Stomach (tissue), 9 donors: ENCODE data around the gene CDC42BPG. TPM values are rescaled to one million over a fixed set of nuclear protein-coding genes. Genes with fewer than 3 reads are reported as not detected.

ENCODE experiments used
- DNase-seq, 2 donors: peaks; one replicate each; pipeline versions ENCODE4 v3.0.0 to v3.0.0-alpha.2; 2013 to 2019
- H3K27ac ChIP-seq, 5 donors: fragments of 200-600 bp in 4 of 5; sonication (generic) in 4 of 5; one replicate each; pipeline ENCODE4 v1.5.1; 2013 to 2019; ENCODE audit warnings: mild to moderate bottlenecking in 1 of 5, moderate library complexity in 1 of 5
- H3K27me3 ChIP-seq, 3 donors: fragments of 200-600 bp; sonication (generic); one replicate each; pipeline ENCODE4 v1.5.1; 2017 to 2019; ENCODE audit warnings: mixed run types in 1 of 3
- H3K36me3 ChIP-seq, 4 donors: fragments of 200-600 bp; sonication (generic); 1 replicate in 3 of 4; 2 replicates in 1 of 4; pipeline ENCODE4 v1.5.1; 2016 to 2019
- H3K4me1 ChIP-seq, 4 donors: fragments of 200-600 bp; sonication (generic); one replicate each; pipeline ENCODE4 v1.5.1; 2016 to 2019
- H3K4me3 ChIP-seq, 4 donors: fragments of 200-600 bp; sonication (generic) in 3 of 4; one replicate each; pipeline ENCODE4 v1.5.1; 2016 to 2019; ENCODE audit warnings: mild to moderate bottlenecking in 1 of 4
- H3K9me3 ChIP-seq, 4 donors: fragments of 200-600 bp; sonication (generic); one replicate each; pipeline ENCODE4 v1.5.1; 2016 to 2019
- CTCF ChIP-seq, 7 experiments: fragments of 450-650 bp in 4 of 7; fragments of 200-600 bp in 3 of 7; sonication (generic) in 3 of 7; IDR thresholded peaks; one replicate each; pipeline ENCODE4 v1.5.1; 2016 to 2019; ENCODE audit warnings: antibody characterized with exemption in 7 of 7, control low read depth in 2 of 7, mild to moderate bottlenecking in 1 of 7
- EP300 ChIP-seq: sonication (generic); formaldehyde crosslinking; IDR thresholded peaks from one replicate; pipeline ENCODE4 v1.6.1; 2017; ENCODE audit warnings: antibody characterized with exemption
- POLR2A ChIP-seq, 4 donors: fragments of 450-650 bp; IDR thresholded peaks; one replicate each; pipeline ENCODE4 v1.6.1; 2016; ENCODE audit warnings: antibody characterized with exemption in 4 of 4, control low read depth in 2 of 4, mild to moderate bottlenecking in 1 of 4, moderate library complexity in 1 of 4
- POLR2AphosphoS5 ChIP-seq, 3 donors: sonication (generic); formaldehyde crosslinking; IDR thresholded peaks; one replicate each; pipeline ENCODE4 v1.6.1; 2016; ENCODE audit warnings: antibody characterized with exemption in 3 of 3
- WGBS, 5 donors: extraction: QIAGEN DNeasy Blood & Tissue Kit in 3 of 5; methylation state at CpG; one replicate each; pipeline versions ENCODE4 v1.1.5 to v1.1.7; 2013 to 2018; 5-methylcytosine and 5-hydroxymethylcytosine counted together
- intact Hi-C: fragments of 100-400 bp; cut with DNase I; formaldehyde crosslinking; loops from one replicate; pipeline ENCODE4 v1.15.1; 2023; ENCODE audit warnings: low total_unique reads
- polyA plus RNA-seq, 3 donors: library from polyadenylated mRNA; stranded (reverse); fragments of 200-250 nt; gene quantifications; one replicate each; pipeline ENCODE4 v1.2.3, GENCODE V29; 2013
- total RNA-seq, 5 donors: library from RNA; depleted of rRNA; stranded (reverse); fragments of >200 nt; gene quantifications; one replicate each; pipeline versions ENCODE4 v1.1.0 to v1.2.3, GENCODE V29; 2014 to 2016
- donor health status: healthy with polysubstance abuse.
- donor health status: Bipolar disorder and iron deficiency.
- donor health status: healthy.

The CDC42BPG gene
- total and polyA plus RNA-seq, 8 donors, result 8.9 to 66.5 (median 26.2) TPM

- H3K4me3 ChIP-seq, result peak within 1 kb of the TSS; percentile 93 to 99 (median 96)
- peak; percentile 99 to 100 for DNase-seq
- H3K4me1 ChIP-seq, result peaks cover 27 to 46% (median 40%) of the 10 kb centered on the region in 4 donors
- H3K27me3 ChIP-seq, result no peaks in the 10 kb centered on the region
- peak; percentile 84 to 99 (median 98) for TF ChIP-seq POLR2AphosphoS5 (IDR thresholded peaks at IDR 0.05)
- peak in 2 of 4 donors; percentile 89 to 92 for TF ChIP-seq POLR2A (IDR thresholded peaks at IDR 0.05)
- no peak for TF ChIP-seq EP300
- TF ChIP-seq CTCF (IDR thresholded peaks at IDR 0.05), result peak in 3 of 7 experiments; percentile 7 to 48 (median 8)
- no peaks in the 10 kb centered on the region for H3K9me3 ChIP-seq
- intact Hi-C loops, result no loop called here
- 0 to 2% (median 0%) methylated on average over 56 to 80 of the region's 80 CpGs for WGBS, 5 donors
- peaks cover 31 to 38% (median 32%) of the 10 kb centered on the region in 4 donors for H3K36me3 ChIP-seq
- H3K27ac ChIP-seq, result peak within 1 kb of the TSS; percentile 99 to 100 (median 100)
These were observed 65.8 kb downstream of the CDC42BPG start, which contains the start of gene SF1 for GRCh38 chr11:64778473-64779298. Gene SF1, minus strand, starts transcription at chr11:64778542. Its CDS starts 150 bp downstream, at chr11:64778392.

GRCh38 chr11:64778223-64778472 lies 66.3 kb downstream of the CDC42BPG start:
- H3K4me1 ChIP-seq, result peaks cover 30 to 51% (median 43%) of the 10 kb centered on the region in 4 donors
- WGBS, 5 donors, result 0 to 2% (median 0%) methylated on average over 1 to 28 of the region's 28 CpGs; no CpG with 5 or more reads in 1 of the 5 donors
- intact Hi-C loops, result no loop called here

GRCh38 chr11:64777449-64778222 lies 66.8 kb downstream of the CDC42BPG start:
- Histone ChIP-seq H3K4me1 (peaks cover 35 to 56% (median 47%) of the 10 kb centered on the region in 4 donors), H3K27ac (peak overlapping the region; percentile 99 to 100 (median 100)), H3K9me3 (no peaks in the 10 kb centered on the region), H3K4me3 (peak overlapping the region; percentile 93 to 99 (median 96)), H3K36me3 (peaks cover 41 to 48% (median 43%) of the 10 kb centered on the region in 4 donors), H3K27me3 (no peaks in the 10 kb centered on the region)
- peak; percentile 85 to 96 for DNase-seq
- peak in 1 of 3 donors; percentile 34 for TF ChIP-seq POLR2AphosphoS5 (IDR thresholded peaks at IDR 0.05)
- TF ChIP-seq CTCF (IDR thresholded peaks at IDR 0.05), result no peak
- WGBS, 5 donors, result 0 to 1% (median 1%) methylated on average over 31 to 98 of the region's 98 CpGs
- intact Hi-C loops, result no loop called here

More at GRCh38 chr11:64778223-64778472, 66.3 kb downstream of the CDC42BPG start:
- Histone ChIP-seq H3K27ac (peak overlapping the region; percentile 99 to 100 (median 100)), H3K9me3 (no peaks in the 10 kb centered on the region), H3K4me3 (peak overlapping the region; percentile 93 to 99 (median 96)), H3K36me3 (peaks cover 36 to 43% (median 38%) of the 10 kb centered on the region in 4 donors), H3K27me3 (no peaks in the 10 kb centered on the region)
- DNase-seq, result no peak
- TF ChIP-seq POLR2AphosphoS5 (IDR thresholded peaks at IDR 0.05), result no peak
- no peak for TF ChIP-seq CTCF (IDR thresholded peaks at IDR 0.05)
- no peak for TF ChIP-seq EP300
- no peak for TF ChIP-seq POLR2A (IDR thresholded peaks at IDR 0.05)

- no peak for DNase-seq
- peak overlapping the region in 4 of 5 donors; percentile 80 to 100 (median 100) for H3K27ac ChIP-seq
- H3K4me3 ChIP-seq, result peak overlapping the region; percentile 93 to 99 (median 96)
- H3K36me3 ChIP-seq, result peaks cover 49 to 56% (median 50%) of the 10 kb centered on the region in 4 donors
- peaks cover 43 to 62% (median 54%) of the 10 kb centered on the region in 4 donors for H3K4me1 ChIP-seq
- TF ChIP-seq EP300 (no peak), POLR2A (IDR thresholded peaks at IDR 0.05) (no peak), POLR2AphosphoS5 (IDR thresholded peaks at IDR 0.05) (no peak), CTCF (IDR thresholded peaks at IDR 0.05) (no peak)
- intact Hi-C loops, result no loop called here
- H3K27me3 ChIP-seq, result no peaks in the 10 kb centered on the region
- WGBS, 5 donors, result 2 to 12% (median 7%) methylated on average over 3 of the region's 3 CpGs
- H3K9me3 ChIP-seq, result no peaks in the 10 kb centered on the region
These were observed 67.6 kb downstream of the CDC42BPG start for GRCh38 chr11:64776875-64777274.
